ENCODE measurements around the gene SEMA3E.

The SEMA3E gene

GRCh38 chr7:83359108-83359507 lies 289.8 kb downstream of the SEMA3E start:
- POLR2A ChIA-PET = no interaction called here

GRCh38 chr7:83355143-83355542 lies 293.8 kb downstream of the SEMA3E start:
- Histone ChIP-seq H3K9me3 (ENCODE audit: control insufficient read depth, insufficient read depth, low read depth, low read length) (no peaks in the 10 kb centered on the region), H3K36me3 (ENCODE audit: control insufficient read depth in 2 of 2, insufficient read depth in 1 of 2, low read length in 2 of 2) (no peaks in the 10 kb centered on the region), H3K27ac (ENCODE audit: extremely low read depth, low read depth, low read length) (no peak overlapping the region), H3K4me3 (ENCODE audit: low read depth, low read length) (no peak overlapping the region), H3K4me1 (ENCODE audit: control insufficient read depth, insufficient read depth, low read length) (no peaks in the 10 kb centered on the region)
- TF ChIP-seq ZNF777 (tag by site-specific recombination; IDR thresholded peaks at IDR 0.05; ENCODE audit: borderline replicate concordance) (no peak), ZNF514 (tag by site-specific recombination; IDR thresholded peaks at IDR 0.05) (no peak), RBAK (tag by site-specific recombination; IDR thresholded peaks at IDR 0.05) (no peak), ZNF19 (tag by site-specific recombination; IDR thresholded peaks at IDR 0.05; ENCODE audit: low read depth) (no peak), TRIM28 (IDR thresholded peaks at IDR 0.05; ENCODE audit: borderline replicate concordance, low read length) (no peak), ZNF426 (tag by site-specific recombination; IDR thresholded peaks at IDR 0.05) (no peak), ZNF423 (tag by site-specific recombination; IDR thresholded peaks at IDR 0.05) (no peak), ZNF132 (tag by site-specific recombination; IDR thresholded peaks at IDR 0.05; ENCODE audit: borderline replicate concordance) (no peak), ZEB2 (tag by site-specific recombination; IDR thresholded peaks at IDR 0.05) (no peak), ZNF76 (tag by site-specific recombination; IDR thresholded peaks at IDR 0.05; ENCODE audit: borderline replicate concordance, low read depth) (no peak), ZNF544 (tag by site-specific recombination; IDR thresholded peaks at IDR 0.05) (no peak), ZNF791 (tag by site-specific recombination; IDR thresholded peaks at IDR 0.05) (no peak), HOXD13 (CRISPR knock-in tag; IDR thresholded peaks at IDR 0.05; ENCODE audit: borderline replicate concordance) (no peak), ZNF133 (tag by site-specific recombination; IDR thresholded peaks at IDR 0.05) (no peak), ZNF221 (tag by site-specific recombination; IDR thresholded peaks at IDR 0.05; ENCODE audit: borderline replicate concordance) (no peak), ZNF274 (IDR thresholded peaks at IDR 0.05; ENCODE audit: low read length) (no peak), ZNF274 (tag by site-specific recombination; IDR thresholded peaks at IDR 0.05; ENCODE audit: borderline replicate concordance) (no peak), ZNF335 (tag by site-specific recombination; conservative IDR thresholded peaks at IDR 0.05) (no peak), SCRT1 (tag by site-specific recombination; IDR thresholded peaks at IDR 0.05; ENCODE audit: borderline replicate concordance) (no peak), KLF7 (tag by site-specific recombination; IDR thresholded peaks at IDR 0.05; ENCODE audit: borderline replicate concordance) (no peak), ZNF624 (tag by site-specific recombination; IDR thresholded peaks at IDR 0.05) (no peak)
- CTCF ChIA-PET = interaction anchor here (1.2 kb wide), 1 partner anchor 10 kb away, joined by 5 read pairs; no protein-coding TSS in a partner anchor
- POLR2A ChIA-PET = no interaction called here

More at GRCh38 chr7:83359108-83359507, 289.8 kb downstream of the SEMA3E start:
- CTCF ChIA-PET = interaction anchor here (0.6 kb wide), 1 partner anchor 24 kb away, joined by 5 read pairs; no protein-coding TSS in a partner anchor
- Histone ChIP-seq H3K4me3 (ENCODE audit: low read depth, low read length) (no peak overlapping the region), H3K36me3 (ENCODE audit: control insufficient read depth in 2 of 2, insufficient read depth in 1 of 2, low read length in 2 of 2) (no peaks in the 10 kb centered on the region), H3K27ac (ENCODE audit: extremely low read depth, low read depth, low read length) (no peak overlapping the region), H3K9me3 (ENCODE audit: control insufficient read depth, insufficient read depth, low read depth, low read length) (no peaks in the 10 kb centered on the region), H3K4me1 (ENCODE audit: control insufficient read depth, insufficient read depth, low read length) (no peaks in the 10 kb centered on the region)
- TF ChIP-seq ZNF121 (tag by site-specific recombination; IDR thresholded peaks at IDR 0.05) = no peak
- no peak for TF ChIP-seq ZIC2 (tag by site-specific recombination; IDR thresholded peaks at IDR 0.05)
- TF ChIP-seq PRDM1 (tag by site-specific recombination; IDR thresholded peaks at IDR 0.05) = no peak
- TF ChIP-seq ZNF521 (tag by site-specific recombination; IDR thresholded peaks at IDR 0.05) = no peak
- TF ChIP-seq PRDM6 (tag by site-specific recombination; IDR thresholded peaks at IDR 0.05) = no peak
- TF ChIP-seq ZXDB (tag by site-specific recombination; IDR thresholded peaks at IDR 0.05) = no peak
- TF ChIP-seq ZBTB49 (tag by site-specific recombination; IDR thresholded peaks at IDR 0.05; ENCODE audit: low read depth) = no peak
- TF ChIP-seq ZNF426 (tag by site-specific recombination; IDR thresholded peaks at IDR 0.05) = no peak
